UCSD-AML1 (cell line): ENCODE results near the gene SLIT3.
A peak's percentile ranks its signal among the peaks of the same experiment; 100 is the strongest.

Source experiments
- DNase-seq: peaks from one replicate; lab custom pipeline; 2025; ENCODE audit not compliant: unreplicated experiment; lab: John Stamatoyannopoulos, UW

SLIT3 gene

GRCh38 chr5:168726342-168726741 is 574.6 kb downstream of the SLIT3 start:
- DNase-seq, result no peak

DNA sequence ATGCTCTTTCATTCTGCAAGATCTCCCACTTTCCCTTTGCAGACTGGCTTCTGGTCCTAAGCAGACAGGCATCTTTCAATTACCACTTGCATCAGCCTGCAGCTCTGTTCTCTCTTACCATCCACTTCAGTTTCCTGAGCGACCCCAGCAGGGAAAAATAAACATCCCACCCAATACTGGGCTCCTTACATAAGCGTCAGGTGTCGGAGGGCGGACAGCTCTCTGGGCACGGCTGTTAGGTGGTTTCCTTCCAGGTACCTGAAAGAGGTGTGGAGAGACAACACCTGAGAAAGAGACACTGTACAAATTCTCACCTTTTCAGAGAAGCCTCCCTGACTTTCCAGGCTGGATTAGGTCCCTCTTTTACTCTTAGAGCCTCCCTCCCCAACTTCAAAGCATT is 576.7 kb downstream of the SLIT3 start:
- DNase-seq, result no peak

DNA sequence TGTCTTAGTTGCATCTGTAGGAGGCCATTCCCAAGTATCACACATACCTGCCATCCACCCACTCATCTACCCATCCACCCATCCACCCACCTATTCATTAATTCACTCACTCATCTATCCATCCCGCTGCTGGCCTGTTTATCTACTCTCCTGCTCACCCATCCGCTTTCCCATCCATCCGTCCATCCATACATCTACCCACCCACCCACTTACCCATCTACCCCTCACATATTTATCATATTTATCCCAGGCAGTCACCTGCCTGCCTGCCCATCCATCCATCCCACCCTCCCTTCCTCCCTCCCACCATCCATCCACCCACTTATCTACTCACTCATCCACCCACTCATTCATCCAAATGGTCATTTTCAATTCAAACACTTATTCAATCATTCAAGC is 577.9 kb downstream of the SLIT3 start:
- DNase-seq, result no peak

DNA sequence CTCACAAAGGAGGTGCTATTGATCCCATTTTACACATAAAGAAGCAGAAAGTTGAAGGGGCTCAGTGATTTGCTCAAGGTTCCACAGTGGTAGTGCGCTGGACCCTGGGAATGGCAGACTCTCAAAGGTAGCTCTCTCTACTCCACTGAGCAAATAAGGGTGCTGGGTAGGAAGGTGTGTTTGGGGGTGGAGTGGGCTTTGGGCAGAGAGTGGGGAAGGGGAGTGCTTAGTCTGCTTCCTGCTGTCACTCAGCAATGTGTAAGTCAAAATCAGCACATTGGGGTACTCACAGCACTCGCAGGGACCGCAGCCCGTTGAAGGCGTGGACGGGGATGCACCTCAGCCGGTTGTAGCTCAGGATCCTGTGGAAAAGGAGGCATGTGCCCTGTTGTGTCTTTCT is 579.0 kb downstream of the SLIT3 start:
- no peak for DNase-seq

- DNase-seq, result no peak
Measured at GRCh38 chr5:168721002-168721753, 579.8 kb downstream of the SLIT3 start.

GRCh38 chr5:168720575-168720974 is 580.4 kb downstream of the SLIT3 start:
- no peak for DNase-seq

GRCh38 chr5:168714046-168714445 is 586.9 kb downstream of the SLIT3 start:
- no peak for DNase-seq

DNA sequence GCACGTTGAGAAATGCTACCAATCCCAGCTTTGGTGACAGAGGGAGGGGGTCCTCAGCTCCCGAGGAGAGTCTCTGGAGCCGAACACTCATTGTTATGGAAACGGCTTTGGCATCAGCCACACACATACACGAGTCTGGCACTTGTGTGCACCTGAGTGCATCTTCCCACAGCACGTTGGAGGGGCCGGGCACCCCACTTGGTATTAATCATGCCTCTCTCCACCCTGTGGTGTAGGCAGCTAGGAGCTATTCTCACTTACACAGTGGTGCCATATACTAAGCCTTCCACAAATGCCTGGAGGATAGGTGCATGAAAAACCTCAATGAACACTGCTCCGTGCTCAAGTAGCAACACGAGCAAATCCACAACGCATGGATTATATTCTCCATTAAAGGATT is 587.9 kb downstream of the SLIT3 start:
- no peak for DNase-seq

- no peak for DNase-seq
Measured at GRCh38 chr5:168712280-168712924, 588.5 kb downstream of the SLIT3 start.

GRCh38 chr5:168710706-168711105 is 590.2 kb downstream of the SLIT3 start:
- no peak for DNase-seq

DNA sequence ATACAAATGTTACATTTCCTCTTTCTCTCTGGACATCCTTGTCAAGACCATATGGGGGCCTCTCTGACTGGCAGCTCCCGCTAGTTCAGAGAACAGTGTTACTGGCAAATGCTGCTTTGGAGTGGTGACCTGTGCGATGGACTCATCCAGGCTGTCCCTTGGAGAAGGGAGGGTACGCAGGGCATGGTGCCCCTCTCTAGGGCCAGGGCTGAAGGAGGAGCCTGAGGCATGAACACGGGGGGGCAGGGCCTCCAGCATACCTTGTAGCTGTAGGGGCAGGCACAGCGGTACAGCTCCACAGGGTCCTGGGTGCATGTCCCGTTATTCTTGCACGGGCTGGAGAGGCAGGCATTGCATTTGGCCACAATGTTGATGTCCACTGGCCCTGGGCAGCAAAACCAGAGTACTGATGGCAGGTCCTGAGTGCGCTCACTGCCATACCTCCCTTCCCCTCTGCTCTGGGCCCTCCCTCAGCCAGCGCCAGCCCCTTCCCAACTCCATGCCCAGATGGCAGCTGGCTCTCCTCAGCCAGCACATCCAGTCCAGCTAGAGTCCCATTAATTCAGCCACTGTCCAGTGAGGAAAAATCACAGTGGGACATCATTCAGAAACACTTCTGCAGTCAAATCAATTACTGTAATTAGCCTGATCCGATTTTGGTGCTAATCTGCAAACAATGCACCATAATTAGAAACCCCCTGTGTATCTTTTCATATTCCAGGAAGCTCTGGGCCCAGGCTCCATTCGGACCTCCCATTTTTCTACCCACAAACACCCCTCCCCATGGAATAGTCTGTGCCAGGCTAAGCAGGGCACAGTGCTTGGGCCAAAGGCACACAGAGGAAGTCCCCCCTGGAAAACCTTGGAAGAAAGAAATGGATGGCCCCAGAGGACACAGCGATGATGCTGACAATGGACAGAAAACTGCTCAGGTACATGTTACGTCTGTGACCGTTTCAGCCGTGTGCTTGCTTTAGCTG is 592.9 kb downstream of the SLIT3 start:
- no peak for DNase-seq

GRCh38 chr5:168706655-168707069 is 594.3 kb downstream of the SLIT3 start:
- DNase-seq, result peak; percentile 16

GRCh38 chr5:168705321-168705720 is 595.6 kb downstream of the SLIT3 start:
- no peak for DNase-seq

GRCh38 chr5:168702511-168702910 is 598.4 kb downstream of the SLIT3 start:
- no peak for DNase-seq

DNA sequence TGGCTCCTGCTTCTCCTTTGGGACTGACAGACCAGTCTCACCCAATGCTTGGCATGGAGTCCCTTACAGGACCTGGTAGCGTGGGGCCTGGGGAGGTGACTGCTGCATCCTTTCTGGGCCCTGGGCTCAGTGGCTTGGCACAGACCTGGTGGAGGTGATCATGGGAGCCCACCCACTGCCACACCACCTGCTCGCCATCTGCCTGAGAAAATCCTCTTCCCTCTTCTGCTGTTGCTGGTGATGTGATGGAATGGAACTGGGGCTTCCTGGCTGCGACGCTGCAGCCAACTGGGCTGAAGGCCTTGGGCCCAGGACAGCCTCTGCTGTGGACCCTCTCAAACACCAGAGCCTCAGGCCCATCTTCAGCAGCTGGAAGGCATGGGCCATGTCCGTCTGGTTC is 599.3 kb downstream of the SLIT3 start:
- DNase-seq, result no peak

DNA sequence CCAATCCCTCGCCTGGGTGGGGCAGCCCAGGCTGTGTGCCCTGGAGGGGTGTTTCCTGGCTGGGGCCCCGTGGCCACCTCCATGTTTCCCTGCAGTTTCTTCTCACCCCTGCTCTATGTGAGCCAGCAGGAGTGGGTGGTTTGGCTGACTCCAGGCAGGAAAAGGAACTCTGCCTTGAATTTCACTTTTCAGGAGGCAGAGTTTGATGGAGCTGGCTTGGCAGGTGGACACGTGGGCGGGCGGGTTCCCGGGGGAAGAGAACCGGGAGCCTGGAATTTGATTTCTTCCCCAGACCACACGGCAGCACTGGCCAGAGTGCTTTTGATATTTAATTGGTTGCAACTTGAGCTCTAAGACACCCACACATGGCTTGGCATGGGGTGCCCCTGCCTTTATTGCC is 601.9 kb downstream of the SLIT3 start:
- DNase-seq, result no peak

DNA sequence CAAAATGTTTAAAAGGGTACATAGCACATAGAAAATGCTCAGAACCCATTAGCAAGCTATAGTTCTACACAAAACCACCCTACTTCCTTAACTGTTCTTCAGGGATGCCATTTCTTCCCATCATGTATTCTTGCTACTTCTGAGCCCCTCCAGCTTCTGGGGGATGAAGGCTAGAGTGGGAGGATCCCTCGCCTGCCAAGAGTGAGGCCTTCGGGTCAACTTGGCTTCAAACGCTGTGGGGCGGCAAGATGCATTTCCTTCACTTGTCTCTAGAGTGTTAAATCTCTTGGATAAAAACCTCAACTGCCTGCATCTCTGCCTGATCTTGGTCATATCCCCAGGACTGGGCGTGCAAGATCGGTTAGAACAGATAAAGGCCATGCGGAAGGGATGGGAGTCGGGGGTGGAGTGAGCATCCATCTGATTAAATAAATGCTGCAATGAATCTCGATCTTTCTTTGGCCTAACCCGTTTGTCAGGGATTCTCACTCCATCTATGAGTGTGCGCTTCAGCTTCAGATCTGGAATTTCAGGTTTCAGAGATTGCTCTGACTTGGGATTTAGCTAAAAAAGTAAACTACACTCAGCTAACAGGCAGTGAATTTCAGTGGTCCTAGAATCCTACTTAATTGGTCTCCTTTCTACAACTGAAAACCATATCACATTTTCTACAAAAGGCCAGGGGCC is 603.8 kb downstream of the SLIT3 start:
- no peak for DNase-seq

DNA sequence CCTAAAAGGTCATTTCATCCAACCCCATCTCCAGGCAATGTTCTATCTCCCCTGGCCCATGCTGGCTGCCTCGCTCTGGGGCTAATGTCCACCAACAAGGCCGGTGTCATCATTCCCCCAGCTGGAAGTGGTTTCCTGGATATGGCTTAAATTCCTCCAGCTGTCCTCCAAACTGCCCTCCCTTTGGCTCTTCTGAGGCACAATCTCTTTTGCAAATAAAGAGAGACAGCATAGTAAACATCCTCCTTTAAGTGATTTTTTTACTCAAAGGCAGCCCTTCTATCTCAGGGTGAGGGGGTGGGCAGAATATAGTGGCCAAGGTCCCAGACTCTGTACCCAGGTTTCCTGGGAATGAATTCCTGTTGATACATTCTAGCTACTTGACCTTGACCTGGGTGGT is 604.3 kb downstream of the SLIT3 start:
- DNase-seq, result no peak

DNA sequence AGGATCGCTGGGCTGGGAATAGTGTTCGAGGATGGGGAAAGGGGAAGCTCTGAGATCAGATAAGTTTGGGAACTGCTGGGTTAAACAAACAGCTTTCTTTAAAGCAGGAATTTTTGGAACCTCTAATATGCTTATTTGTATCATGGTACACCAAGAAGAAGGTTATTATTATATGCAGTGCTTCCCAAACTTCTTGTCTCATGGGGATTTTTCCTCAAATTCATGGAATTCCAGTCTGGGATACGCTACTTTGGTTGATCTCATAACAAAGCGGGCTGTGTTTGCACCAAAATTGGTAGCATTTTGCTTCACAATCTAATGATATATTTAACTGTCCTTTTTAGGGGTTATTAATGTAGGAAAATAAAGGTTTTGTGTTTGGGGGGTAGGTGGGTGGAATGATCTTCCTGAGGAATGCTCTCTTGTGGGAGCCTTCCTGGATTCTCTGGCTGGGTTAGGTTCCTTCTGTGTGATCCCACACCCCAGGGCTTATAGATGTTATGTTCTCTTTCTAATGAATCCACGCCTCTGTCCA is 605.6 kb downstream of the SLIT3 start:
- DNase-seq, result no peak

DNA sequence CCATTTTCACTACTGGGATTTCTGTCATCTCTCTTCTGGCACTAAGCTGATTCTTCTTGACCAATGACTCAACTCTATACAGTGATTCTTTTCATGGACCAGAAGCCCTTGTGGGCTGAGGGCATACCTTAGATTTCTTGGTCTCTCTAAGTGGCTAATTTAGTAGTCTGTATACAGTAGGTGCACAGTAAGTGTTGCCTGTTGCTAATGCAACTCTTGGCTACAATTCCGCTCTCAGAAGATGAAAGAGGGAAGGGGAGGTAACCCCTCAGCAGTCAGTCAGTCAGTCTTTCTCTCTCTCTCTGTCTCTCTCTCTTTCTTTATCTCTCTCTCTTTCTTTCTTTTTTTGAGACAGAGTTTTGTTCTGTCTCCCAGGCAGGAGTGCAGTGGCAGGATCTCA is 606.6 kb downstream of the SLIT3 start:
- no peak for DNase-seq

DNA sequence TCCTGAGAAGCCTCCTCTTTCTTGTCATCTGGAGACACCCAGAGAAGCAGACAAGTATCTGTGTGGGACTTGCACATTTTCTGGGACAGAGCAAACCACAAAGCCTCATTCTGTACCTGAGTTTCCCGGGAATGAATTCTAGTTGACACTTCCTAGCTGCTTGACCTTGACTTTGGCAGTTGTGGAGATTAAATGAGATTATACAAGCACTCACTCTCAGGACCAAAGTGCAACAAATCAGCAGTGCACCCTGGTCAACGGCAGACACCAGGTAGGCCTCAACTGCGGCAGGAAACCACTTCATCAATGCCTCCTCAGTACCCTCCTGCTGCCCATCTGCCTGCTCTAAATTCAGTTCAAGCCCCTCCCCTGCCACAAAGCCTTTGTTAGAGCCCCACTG is 607.1 kb downstream of the SLIT3 start:
- no peak for DNase-seq
